GM21423 (cell line): ENCODE data around the gene ZNF574.

Source experiments
- ATAC-seq: cut with Tn5 transposase; IDR thresholded peaks from one replicate; pipeline ENCODE4 v1.9.1; 2021; ENCODE audit warnings: mild to moderate bottlenecking, moderate library complexity; ENCODE audit not compliant: unreplicated experiment

The ZNF574 gene

DNA sequence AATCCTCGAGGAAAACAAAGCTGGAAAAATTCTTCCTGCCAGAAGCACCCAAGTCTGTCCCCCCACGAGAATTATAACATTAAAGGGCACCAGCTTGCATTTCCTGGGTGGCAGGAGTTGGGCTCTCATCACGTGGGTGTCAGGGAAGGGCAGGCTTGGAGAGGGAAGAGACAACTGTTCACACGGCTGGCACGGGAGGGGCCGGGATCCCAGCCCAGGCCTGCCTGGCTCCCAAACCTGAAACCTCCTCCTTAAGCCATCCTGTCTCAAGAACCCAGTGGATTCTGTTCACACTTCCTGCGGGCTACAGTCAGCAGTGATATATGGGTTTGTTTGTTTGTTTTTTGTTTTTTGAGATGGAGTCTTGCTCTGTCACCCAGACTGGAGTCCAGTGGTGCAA, 18.1 kb upstream of the ZNF574 start:
- no peak for ATAC-seq

DNA sequence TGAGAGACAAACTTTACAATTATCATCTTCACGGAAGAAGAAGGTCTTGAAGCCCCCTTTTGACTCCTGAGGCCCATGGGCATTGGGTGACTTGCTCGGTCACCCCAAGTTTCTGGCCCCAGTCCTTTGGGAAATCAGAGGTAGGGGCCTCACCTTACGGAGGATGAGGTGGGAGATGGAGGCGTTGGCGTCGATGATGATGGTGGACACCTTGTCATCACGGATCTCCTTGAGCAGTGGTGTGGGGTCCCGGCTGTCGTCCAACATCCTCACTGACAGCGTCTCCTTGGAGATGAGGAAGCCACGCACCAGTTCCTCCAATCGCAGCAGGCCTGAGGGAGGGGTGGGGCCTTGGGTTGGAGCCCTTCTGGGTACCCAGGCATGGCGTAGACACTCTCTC, 16.8 kb upstream of the ZNF574 start:
- ATAC-seq = no peak

DNA sequence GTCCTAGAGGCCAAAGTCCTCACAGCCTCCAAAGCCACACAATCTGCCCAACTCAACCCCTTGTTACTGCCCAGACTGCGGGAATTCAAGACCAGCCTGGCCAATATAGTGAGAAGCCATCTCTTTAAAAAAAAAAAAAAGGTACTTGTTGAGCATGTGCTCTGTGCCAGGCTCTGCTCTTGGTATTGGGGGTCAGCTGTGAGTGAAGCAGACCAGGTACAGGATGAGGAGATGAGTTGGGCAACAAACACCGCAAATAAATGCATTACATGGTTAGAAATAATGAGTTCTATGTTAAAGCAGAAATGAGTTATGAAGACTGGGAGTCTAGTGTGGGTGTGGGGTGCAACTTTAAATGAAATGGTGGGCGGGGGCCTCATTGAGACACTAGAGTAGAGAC, 15.8 kb upstream of the ZNF574 start:
- no peak for ATAC-seq

DNA sequence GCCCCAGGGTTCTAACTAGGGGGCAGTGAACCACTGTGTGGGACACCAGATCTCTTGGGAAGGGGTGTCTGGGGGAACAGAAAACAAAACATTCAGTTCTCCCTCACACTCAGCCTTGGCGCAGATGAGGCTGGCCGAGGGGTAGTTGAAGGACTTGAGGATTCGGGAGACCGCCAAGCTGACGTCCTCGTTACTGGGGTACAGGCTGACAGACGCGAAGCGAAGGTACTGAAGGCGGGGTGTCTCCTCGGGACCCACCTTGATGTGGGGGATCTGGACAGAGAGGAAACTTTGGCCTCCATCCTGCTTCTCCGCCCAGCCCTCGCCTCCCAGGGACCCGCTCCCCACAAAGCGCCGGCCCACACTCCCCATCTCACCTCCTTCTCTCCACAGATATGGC, 13.6 kb upstream of the ZNF574 start:
- no peak for ATAC-seq

DNA sequence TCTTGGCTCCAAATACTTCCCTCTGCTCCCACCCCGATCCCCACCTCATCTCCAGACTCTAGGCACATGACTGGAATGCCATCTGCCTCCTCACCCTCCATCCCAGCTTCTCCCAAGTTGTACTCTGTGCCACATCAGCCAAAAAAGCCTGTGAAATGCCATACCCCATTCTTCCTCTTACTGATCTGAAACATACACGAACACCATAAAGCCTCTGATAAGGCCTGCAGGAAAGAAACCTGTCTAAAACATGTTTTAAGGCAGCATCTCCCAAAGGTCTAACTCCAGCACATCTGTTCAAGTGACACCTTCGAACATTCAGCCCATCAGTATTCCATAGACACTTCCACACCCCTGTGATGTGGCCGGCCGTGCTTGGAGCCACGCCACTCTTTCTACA, 11.5 kb upstream of the ZNF574 start:
- no peak for ATAC-seq

DNA sequence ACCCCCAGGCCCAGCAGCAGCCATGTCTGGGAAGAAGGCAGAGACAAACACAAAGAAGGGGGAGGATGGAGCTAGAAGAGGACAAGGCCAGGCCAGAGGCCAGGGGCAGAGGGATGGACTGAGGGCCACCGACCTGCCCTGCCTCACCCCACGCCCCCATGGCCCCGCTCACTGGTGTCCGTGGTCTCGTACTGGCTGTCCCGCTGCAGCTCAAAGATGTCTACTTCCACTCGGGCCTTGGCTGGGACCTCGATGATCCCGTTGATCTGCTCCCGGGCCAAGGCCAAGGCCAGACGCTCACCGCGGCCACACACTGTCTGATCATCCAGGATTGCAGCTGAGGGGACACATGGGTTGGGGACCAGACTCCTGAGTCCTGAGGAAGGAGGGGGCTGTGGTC, 10.9 kb upstream of the ZNF574 start:
- no peak for ATAC-seq

DNA sequence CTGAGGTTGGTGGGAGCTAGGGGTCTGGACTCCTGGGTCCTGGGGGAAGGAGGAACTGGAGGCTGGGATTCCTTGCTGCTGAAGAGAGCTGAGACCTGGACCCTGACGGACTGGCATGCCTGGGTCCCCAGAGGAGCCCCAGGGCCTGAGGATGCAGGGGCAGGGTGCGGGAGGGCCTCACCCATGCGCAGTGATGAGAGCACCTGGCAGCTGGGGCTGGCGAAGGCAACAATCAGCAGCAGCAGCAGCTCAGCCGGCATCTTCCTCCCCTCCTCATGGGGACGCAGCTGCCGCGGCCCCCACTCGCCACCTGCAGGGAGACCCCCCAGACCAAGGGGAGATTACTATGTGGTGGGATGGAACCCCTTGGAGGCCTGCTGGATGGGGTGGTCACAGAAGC, 10.5 kb upstream of the ZNF574 start:
- no peak for ATAC-seq

DNA sequence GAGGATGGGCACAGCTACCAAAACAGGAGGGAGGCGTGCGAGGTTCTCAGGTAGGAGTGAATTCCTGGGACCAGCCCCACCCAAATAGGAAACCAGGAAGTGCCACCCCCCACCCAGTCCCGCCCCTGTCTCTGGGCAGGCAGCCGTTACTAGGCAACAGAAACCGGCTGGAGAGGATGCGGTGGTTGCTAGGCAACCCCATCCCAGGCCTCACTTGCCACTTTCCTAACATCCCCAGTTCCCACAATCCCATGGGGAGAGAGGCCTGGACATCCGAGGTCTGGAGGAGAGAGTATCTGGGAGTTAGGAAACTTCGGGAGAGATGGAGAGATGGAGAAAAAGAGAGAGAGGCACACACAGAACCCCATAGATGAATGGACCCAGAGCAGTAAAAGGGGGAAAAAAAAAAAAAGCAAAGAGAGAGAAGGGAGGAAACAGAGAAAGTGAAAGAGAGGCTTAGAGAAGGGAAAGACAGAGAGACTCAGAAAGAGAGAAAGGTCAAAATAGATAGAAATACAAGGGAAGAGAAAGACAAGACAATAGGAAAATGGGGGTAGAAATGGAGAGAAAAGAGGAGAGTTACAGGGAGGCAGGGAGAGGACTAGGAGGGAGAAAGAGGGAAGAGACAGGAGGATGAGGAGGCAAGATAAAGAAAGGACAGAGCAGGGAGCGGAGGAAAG, 9.8 kb upstream of the ZNF574 start:
- no peak for ATAC-seq

DNA sequence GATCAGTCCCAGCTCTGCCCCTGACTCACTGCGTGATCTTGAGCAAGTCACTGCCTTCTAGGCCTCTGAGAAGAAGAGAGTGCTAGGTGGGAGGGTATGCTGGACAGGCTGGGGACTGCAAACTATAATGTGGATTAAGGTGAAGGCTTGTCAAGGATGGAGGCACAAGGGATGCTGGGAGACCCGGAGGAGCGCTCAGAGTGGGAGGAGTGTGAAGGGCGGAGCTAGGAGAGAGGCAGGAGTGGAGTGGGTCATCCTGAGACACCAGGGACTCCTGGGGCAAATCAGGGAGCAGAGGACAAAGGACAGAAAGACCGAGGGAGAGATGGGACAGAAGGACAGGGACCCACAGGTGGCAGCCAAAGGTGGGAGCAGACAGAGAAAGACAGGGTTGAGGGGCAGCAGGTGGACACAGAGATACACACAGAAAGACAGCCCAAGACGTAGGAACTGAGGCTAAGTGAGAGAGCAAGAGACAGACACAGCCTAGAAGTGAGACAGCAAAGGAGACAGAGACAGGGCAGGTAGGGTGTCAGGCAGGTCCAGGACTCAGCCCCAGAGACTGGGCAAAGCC, 8.6 kb upstream of the ZNF574 start:
- no peak for ATAC-seq

DNA sequence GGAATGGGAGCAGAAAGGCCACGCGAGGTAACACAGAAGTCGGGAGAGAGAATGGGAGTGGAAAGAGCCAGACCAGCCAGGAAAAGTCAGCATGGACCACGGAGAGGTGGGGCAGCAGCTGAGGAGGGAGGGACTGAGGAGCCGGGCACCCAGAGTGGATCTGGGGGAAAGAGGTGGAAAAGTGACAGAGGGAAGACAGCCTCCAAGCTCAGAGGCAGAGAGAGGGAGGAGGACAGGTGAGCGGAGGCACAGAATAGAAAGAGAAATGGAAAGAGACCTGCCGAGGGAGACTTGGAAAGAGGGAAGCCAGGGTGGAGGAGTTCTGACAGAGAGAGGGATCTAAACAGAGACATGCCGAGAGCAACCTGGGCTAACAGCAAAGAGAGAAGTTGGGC, 7.6 kb upstream of the ZNF574 start:
- ATAC-seq = no peak

DNA sequence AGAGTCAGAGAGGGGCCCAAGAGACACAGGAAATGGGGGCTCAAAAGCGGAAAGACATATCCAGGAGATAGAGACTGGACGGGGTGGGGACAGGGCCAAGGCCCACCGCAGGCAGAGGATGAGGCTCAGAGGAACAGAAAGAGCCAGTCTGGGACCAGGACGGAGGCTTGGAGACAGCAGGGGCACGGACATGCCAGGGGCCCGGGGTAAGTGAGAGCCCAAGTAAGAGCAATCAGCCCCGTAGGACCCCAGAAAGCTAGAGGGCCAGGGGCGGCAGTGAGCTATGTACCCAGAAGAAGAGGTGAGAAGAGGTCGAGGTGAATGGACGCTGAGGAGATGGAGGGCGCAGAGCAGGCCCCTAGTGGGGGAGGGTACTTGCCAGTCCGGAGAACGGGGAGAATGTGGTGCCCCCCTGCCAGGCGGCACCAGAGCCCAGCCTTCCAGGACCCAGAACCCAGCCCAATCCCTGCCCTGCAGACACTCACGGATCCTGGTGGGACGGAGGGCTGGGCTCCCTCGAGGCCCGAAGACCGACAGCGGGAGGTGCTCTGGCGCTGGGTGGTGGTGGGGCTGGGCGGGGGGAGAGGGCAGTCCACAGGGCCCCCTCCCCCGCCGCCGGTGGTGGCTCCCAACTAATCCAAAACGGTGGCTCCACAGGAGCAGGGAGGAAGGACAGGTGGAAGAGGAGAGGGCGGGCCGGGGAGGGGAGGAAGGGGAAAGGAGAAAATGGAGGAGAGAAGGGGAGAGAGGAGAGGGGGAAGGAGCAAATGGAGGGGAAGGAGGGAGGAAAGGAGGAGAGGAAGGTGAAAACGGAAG, 7.0 kb upstream of the ZNF574 start:
- no peak for ATAC-seq

DNA sequence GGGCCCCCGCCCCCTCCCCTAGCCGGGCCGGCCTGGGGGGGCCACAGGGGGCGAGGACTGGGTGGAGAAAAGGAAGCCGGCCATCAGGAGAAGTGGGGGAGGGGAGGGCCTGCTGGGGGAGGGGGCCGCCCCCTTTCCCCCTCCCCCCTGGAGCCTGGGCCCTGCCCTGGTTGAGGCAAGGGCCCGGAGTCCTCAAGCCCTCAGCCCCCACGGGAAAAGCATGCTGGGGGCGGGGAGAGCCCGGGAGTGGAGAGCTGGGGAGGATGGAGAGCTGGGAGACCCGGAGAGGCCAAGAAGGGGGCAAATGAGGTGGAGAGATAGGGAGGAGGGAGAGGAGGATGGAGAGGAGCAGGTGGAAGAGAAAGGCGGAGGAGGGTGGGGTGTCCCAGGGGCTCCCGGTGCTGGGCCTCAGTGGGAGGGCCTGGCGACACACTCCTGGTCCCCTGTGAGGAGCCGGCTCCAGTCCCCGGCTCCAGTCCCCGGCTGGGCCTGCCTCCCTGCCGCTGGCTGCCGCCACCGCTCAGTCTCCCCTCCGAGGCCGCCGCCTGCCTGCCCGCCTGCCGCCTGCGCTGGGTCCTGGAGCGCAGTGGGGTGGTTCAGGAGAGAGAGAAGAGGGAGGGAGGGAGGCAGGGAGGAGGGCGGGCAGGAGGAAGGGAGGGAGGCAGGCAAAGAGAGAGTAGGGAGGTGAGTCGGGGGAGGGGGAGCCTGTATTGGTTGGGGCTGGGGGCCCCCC, 6.2 kb upstream of the ZNF574 start, which contains the start of gene GRIK5:
Gene GRIK5, minus strand, starts transcription at position 588 of the 733 bp plus-strand sequence. CDS start 4,436 bp downstream, outside the sequence.
- no peak for ATAC-seq

DNA sequence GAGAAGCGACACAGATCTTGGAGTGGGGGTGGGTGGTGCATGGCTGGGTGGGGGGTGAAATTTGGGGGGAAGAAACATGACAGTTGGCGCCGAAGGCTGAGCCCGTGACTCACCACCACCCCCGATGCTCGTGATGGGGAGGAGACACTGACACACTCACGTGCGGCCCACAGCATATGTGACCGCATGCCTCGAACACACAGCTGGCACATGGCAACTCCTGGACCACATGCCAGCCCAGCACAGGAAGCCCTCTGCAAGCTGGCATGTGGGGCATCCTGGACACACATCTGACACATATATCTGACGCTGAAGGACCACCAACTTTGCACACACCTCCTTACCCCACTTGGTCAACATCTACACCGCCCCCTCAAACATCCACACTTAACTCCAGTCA, 4.7 kb upstream of the ZNF574 start:
- ATAC-seq = no peak

DNA sequence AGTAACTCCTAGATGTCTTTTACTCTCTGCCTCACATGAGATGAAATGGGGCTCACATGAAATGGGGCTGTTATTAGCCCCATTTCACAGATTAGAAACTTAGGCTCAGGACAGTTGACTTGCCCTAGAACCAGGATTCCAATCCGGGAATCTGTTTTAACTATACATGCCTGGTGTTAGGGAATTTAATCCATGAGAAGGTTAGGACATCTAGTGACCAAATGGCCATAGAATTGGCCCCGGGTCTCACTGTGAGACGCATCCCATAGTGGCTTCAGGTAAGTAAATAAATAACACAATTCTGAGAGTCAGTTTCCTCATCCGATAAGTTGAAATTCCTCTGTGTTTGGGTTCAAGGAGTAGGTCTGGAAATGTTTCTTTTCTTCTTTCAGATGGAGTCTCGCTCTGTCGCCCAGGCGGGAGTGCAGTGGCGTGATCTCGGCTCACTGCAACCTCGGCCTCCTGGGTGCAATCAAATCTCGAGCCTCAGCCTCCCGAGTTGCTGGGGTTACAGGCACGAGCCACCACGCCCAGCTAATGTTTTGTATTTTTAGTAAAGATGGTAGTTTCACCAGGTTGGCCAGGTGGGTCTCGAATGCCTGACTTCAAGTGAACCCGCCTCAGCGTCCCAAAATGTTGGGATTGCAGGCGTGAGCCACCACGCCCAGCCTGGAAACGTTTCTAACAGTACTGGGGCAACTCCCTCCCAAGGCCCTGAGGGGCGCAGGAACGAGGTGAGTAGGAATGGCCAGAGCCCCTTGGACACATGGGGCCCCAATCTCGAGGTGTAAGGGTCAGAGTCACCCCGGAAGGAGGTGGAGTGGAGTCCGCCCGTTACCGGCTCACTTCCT, 1.2 kb upstream of the ZNF574 start:
- no peak for ATAC-seq

DNA sequence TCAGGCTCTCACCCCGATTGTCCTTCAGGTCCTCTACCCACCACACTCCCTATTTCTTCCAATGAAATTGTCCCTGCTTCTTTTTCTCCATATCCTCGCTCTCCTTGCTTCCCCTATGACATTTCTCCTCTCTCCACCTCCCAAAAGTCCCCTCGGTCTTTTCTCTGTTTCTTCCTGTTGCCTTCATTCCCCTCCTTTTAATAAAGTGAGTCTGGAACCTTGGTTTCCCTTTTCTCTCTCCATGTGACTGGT, 676 bp upstream of the ZNF574 start:
- no peak for ATAC-seq

DNA sequence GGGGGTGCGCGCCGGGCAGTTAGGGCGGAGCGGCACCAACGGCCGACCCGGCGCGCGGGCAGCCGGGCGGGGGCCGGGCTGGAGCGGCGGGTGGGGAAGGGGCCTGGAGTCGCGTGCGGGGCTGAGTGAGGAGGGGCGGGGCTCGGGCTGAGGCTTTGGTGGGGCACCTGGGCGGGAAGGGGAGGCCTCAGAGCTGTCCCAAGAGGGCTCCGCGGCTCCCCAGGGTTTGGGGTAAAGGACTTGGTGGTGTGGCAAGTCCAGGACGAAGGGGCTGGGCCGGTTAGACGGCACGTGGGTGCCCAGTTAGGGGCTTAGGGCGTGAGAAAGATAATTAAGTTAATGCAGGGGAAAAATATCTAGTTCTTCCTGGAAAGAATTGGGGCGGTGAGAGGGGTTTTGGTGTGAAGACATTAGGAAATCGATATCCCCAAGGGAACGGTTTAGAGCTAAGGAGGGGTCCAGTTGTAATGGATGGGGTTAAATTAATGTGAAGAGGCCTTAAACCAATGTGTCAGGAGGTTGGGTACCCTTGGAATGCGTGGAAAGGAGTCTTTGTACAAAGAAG, 496 bp downstream of the ZNF574 start:
- no peak for ATAC-seq

DNA sequence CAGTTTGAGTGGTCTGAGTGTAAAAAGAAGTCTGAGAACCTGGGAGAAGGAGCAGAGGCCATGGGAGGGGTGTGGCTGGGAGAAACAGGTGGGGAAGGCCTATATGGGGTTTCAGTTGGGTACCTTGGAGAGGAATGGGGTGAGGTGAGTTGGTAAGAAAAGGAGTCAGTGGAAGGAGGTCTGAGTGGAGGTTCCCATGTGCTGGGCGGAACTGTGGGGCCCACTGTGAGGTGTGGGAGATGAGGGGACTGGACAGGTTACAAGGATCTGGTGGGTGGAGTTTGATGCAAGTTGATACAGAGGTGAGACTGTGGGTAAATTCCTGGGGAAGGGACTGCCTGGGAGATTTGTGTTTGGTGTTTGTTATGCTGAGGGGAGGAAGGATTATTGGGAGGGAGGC, 2.1 kb downstream of the ZNF574 start:
- ATAC-seq = no peak

DNA sequence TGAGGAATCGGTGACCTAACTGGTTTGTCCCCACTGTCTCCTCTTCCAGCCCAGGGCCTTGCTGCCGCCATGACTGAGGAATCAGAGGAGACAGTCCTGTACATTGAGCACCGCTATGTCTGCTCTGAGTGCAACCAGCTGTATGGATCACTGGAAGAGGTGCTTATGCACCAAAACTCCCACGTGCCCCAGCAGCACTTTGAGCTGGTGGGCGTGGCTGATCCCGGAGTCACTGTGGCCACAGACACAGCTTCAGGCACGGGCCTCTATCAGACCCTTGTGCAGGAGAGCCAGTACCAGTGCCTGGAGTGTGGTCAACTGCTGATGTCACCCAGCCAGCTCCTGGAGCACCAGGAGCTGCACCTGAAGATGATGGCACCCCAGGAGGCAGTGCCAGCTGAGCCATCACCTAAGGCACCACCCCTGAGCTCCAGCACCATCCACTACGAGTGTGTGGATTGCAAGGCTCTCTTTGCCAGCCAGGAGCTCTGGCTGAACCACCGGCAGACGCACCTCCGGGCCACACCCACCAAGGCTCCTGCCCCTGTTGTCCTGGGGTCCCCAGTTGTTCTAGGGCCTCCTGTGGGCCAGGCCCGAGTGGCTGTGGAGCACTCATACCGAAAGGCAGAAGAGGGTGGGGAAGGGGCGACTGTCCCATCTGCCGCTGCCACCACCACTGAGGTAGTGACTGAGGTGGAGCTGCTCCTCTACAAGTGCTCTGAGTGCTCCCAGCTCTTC, 2.7 kb downstream of the ZNF574 start:
- ATAC-seq = no peak

DNA sequence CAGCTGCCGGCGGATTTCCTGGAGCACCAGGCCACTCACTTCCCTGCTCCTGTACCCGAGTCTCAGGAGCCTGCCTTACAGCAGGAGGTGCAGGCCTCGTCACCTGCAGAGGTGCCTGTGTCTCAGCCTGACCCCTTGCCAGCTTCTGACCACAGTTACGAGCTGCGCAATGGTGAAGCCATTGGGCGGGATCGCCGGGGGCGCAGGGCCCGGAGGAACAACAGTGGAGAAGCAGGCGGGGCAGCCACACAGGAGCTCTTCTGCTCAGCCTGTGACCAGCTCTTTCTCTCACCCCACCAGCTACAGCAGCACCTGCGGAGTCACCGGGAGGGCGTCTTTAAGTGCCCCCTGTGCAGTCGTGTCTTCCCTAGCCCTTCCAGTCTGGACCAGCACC, 3.3 kb downstream of the ZNF574 start:
- ATAC-seq = no peak
